Measurements from ENCODE around the gene OR2T3.
"Not testable (repeated sequence)": the region's sequence is repeated elsewhere in the genome, so short reads cannot be mapped to it uniquely, and the experiment has no call there.

OR2T3 gene

DNA sequence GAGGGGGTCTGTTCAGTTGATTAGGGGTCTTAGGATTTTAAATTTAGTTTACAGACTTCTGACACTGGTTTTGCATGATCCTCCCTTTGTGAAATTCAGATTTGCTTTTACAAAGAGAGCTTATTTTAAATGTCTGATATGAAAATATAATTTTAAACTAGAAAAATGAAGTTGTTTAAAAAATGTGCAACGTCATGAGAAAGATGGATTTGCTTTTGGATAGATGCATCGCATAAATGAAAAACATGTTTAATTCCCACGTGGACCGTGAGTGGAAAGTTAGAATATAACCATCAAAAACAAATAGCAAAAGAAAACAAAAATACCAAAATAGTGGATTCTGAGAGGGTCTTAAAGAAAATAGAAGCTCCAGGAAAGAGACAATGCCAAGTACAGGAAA, 2.0 kb upstream of the OR2T3 start:
- no CpG with 5 or more reads among the region's 4 CpGs for WGBS, 2 experiments (ENCODE audit: insufficient coverage in 2 of 2)
- peaks cover 18% of the 10 kb centered on the region for H3K9me3 ChIP-seq (ENCODE audit: control insufficient read depth, low read length)
- no peak overlapping the region for H3K4me3 ChIP-seq (ENCODE audit: extremely low read depth, insufficient read depth, low read length, poor library complexity, severe bottlenecking)
- H3K36me3 ChIP-seq (ENCODE audit: control insufficient read depth, insufficient read depth, low read length): no peaks in the 10 kb centered on the region
- H3K27ac ChIP-seq (ENCODE audit: low read depth, low read length, severe bottlenecking): no peak overlapping the region
- H3K4me1 ChIP-seq (ENCODE audit: control insufficient read depth, insufficient read depth, low read length, poor library complexity, severe bottlenecking): no peaks in the 10 kb centered on the region

DNA sequence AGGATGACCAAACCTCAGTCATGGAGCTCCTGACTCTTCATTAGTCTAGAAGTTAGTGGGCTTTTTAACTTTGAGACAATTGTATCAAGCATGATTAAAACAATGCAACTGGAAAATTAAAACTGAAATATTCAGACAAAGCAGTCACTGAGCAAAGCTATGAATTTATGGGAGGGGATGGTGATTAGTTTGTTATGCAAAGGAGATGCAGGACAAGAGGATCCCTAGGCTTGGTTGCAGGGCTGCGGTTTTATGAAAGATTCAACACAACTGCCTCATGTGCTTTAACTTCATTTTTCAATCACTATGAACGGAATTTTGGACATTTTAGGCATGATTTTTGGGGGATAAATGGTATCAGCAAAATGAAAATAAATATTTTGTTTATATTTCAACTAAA, 1.0 kb upstream of the OR2T3 start:
- not testable (repeated sequence) for H3K36me3 ChIP-seq (ENCODE audit: control insufficient read depth, insufficient read depth, low read length); H3K4me3 ChIP-seq (ENCODE audit: extremely low read depth, insufficient read depth, low read length, poor library complexity, severe bottlenecking); H3K27ac ChIP-seq (ENCODE audit: low read depth, low read length, severe bottlenecking); H3K4me1 ChIP-seq (ENCODE audit: control insufficient read depth, insufficient read depth, low read length, poor library complexity, severe bottlenecking)
- WGBS, 2 experiments (ENCODE audit: insufficient coverage in 2 of 2): no CpG with 5 or more reads among the region's 2 CpGs
- H3K9me3 ChIP-seq (ENCODE audit: control insufficient read depth, low read length): peaks cover 17% of the 10 kb centered on the region

DNA sequence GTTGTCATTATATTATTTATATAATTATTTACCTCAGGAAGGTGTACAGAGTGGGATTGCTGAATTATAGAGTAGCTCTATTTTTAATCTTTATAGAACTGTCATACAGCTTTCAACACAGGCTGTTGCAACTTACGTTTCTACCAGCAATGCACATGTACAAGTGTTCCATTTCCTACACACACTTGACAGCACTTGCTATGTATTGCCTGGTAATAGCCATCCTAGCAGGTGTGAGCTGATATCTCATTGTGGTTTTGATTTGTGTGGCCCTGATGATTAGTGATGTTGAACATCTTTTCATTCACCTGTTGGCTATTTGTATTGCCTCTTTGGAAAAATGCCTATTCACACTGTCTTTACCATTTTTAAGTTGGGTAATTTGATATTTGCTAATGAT, 2.5 kb downstream of the OR2T3 start:
- not testable (repeated sequence) for H3K36me3 ChIP-seq (ENCODE audit: control insufficient read depth, insufficient read depth, low read length)
- WGBS, 2 experiments (ENCODE audit: insufficient coverage in 2 of 2): no CpG with 5 or more reads among the region's 1 CpG

DNA sequence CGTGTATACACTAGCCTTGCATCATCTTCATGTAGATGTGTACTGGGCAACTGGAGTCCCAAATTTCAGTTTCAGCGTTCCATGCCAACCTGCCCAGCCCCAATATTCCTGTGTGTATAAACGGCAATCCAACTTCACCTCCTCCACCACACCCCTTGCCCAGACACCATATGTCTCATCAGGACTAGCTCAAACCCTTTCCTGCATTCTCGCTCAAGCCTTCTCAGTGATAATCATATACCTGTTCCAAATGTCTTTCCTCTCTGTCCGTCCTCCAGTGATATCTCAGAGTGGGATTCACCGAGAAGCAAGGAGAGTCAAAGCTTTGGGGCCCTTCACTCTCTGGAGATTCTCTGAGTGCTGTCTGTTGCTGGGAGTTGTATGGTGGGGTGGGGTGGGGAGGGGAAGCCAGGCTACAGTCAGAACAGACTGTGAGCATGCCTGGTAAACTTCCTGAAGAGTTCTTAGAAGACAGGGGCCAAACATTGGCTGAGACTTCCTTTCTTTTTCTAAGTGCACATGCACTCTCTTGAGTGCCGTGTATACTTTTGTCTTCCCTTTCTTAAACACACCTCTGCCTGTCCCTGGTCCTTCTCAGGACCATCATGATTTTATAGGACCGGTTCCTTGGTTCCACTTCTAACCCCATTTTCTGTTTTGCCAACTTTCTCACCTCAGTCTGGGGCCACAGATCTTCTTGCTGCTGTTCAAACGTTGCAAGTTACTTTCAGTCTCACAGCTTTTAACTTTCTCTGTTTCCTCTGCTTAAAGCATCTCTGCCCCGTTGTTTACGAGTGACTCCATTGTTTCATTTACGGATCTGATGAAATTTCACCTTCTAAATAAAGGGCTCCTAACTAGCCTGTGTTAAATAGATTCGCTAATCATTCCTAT, 8.8 kb downstream of the OR2T3 start:
- WGBS, 2 experiments (ENCODE audit: insufficient coverage in 2 of 2): 53 to 55% methylated on average over 8 to 10 of the region's 13 CpGs
- not testable (repeated sequence) for H3K36me3 ChIP-seq (ENCODE audit: control insufficient read depth, insufficient read depth, low read length); H3K4me3 ChIP-seq (ENCODE audit: extremely low read depth, insufficient read depth, low read length, poor library complexity, severe bottlenecking); H3K9me3 ChIP-seq (ENCODE audit: control insufficient read depth, low read length); H3K4me1 ChIP-seq (ENCODE audit: control insufficient read depth, insufficient read depth, low read length, poor library complexity, severe bottlenecking); H3K27ac ChIP-seq (ENCODE audit: low read depth, low read length, severe bottlenecking)

More for the DNA sequence above, 2.5 kb downstream of the OR2T3 start:
- not testable (repeated sequence) for H3K4me3 ChIP-seq (ENCODE audit: extremely low read depth, insufficient read depth, low read length, poor library complexity, severe bottlenecking); H3K9me3 ChIP-seq (ENCODE audit: control insufficient read depth, low read length); H3K27ac ChIP-seq (ENCODE audit: low read depth, low read length, severe bottlenecking); H3K4me1 ChIP-seq (ENCODE audit: control insufficient read depth, insufficient read depth, low read length, poor library complexity, severe bottlenecking)

DNA sequence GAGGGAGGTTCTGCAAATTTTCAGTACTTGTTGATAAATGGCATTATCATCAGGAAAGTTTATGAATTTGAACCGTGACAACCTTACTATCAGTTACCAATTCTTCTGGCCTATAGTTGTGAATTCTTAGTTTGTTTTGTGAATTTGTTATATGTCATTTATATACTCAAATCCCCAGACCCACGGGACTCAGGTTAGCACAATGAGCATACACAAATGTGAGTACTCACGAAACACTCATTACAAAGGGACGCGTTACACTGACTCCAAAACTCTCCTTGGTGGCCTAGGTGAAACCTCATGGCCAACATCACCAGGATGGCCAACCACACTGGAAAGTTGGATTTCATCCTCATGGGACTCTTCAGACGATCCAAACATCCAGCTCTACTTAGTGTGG, 15.1 kb downstream of the OR2T3 start, which contains the start of gene OR2T5:
TSS of gene OR2T5 (plus strand) at position 301 of the 400 bp plus-strand sequence. CDS start at position 301, 0 bp downstream.
- not testable (repeated sequence) for H3K27ac ChIP-seq (ENCODE audit: low read depth, low read length, severe bottlenecking); H3K4me1 ChIP-seq (ENCODE audit: control insufficient read depth, insufficient read depth, low read length, poor library complexity, severe bottlenecking); H3K4me3 ChIP-seq (ENCODE audit: extremely low read depth, insufficient read depth, low read length, poor library complexity, severe bottlenecking); H3K36me3 ChIP-seq (ENCODE audit: control insufficient read depth, insufficient read depth, low read length); H3K9me3 ChIP-seq (ENCODE audit: control insufficient read depth, low read length)
- WGBS, 2 experiments (ENCODE audit: insufficient coverage in 2 of 2): no CpG with 5 or more reads among the region's 6 CpGs

DNA sequence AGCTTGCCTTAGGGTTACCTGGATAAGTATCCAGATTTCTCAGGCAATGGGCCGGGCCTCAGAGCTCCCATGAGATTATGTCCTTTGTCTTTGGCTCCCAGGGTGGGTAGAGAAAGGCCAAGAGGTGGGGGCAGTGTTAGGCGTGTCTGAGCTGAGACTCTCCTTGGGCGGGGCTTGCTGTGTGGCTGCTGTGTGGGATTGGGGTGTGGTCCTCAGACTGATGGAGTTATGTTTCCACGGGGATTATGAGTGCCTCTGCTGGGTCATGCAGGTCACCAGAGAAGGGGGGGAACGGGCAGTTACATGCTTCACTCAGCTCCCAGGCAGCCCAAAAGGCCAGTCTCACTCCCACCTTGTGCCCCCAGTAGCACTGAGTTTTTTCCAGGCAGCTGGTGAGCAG, 23.5 kb downstream of the OR2T3 start:
- H3K4me3 ChIP-seq (ENCODE audit: extremely low read depth, insufficient read depth, low read length, poor library complexity, severe bottlenecking); H3K4me1 ChIP-seq (ENCODE audit: control insufficient read depth, insufficient read depth, low read length, poor library complexity, severe bottlenecking); H3K36me3 ChIP-seq (ENCODE audit: control insufficient read depth, insufficient read depth, low read length); H3K9me3 ChIP-seq (ENCODE audit: control insufficient read depth, low read length); H3K27ac ChIP-seq (ENCODE audit: low read depth, low read length, severe bottlenecking): not testable (repeated sequence)
- WGBS, 2 experiments (ENCODE audit: insufficient coverage in 2 of 2): no CpG with 5 or more reads among the region's 5 CpGs

DNA sequence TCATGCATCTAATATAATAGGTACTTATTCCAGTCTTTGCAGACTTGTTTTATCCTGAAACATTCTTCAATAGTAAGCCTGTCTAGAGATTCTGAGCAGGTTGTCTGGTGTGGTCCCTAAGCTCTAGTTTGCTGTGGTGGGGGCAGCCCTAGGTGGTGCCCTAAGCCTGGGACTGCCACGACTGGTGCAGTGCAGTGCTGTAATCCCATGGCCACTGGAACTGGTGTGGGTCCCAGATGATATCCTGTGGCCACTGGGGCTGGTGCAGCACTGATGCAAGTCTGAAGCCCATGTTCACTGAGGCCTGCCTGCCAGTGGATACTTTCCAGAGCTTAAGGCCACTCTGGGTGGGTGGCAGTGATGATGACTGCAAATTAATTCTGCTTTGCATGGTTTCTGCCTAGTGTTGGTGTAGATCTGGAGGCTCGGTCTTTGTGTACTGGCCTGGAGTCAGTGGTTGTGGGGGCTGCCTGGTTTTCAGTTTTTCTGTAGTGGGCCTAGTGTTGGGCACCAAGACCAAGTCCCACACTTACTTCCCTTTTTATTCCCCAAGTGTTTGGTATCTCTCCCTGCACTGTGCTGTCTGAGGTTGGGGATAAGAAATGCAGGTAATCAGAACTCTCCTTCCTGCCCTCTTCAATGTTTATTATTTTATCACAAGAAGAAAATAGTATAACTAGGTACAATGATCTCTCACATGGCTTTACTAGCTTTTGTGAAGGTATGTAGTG, 27.3 kb downstream of the OR2T3 start:
- H3K36me3 ChIP-seq (ENCODE audit: control insufficient read depth, insufficient read depth, low read length); H3K4me3 ChIP-seq (ENCODE audit: extremely low read depth, insufficient read depth, low read length, poor library complexity, severe bottlenecking); H3K9me3 ChIP-seq (ENCODE audit: control insufficient read depth, low read length); H3K27ac ChIP-seq (ENCODE audit: low read depth, low read length, severe bottlenecking); H3K4me1 ChIP-seq (ENCODE audit: control insufficient read depth, insufficient read depth, low read length, poor library complexity, severe bottlenecking): not testable (repeated sequence)
- WGBS, 2 experiments (ENCODE audit: insufficient coverage in 2 of 2): no CpG with 5 or more reads among the region's 2 CpGs

DNA sequence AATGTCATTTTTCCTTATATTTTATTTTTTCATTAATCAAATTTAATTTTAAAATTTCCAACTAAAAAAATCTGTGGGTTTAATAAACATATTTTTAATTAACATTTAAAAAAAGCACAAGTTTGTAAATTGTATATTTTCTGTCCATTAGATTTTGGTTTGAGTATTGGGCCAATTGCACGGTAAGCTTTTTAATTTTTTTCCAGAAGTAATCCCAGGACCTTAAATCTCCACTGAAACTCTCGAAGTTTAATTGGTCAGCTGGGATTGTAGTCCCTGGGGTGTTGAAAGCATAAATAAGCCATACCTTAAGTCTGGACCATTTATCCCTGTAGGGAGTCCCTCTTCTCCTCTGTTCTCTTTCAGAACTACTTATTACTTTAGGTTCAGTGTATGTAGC, 34.6 kb downstream of the OR2T3 start, which contains the start of gene OR2G6:
TSS of gene OR2G6 (plus strand) at position 301 of the 400 bp plus-strand sequence. CDS start 13,574 bp downstream, outside the sequence.
- not testable (repeated sequence) for H3K4me3 ChIP-seq (ENCODE audit: extremely low read depth, insufficient read depth, low read length, poor library complexity, severe bottlenecking); H3K9me3 ChIP-seq (ENCODE audit: control insufficient read depth, low read length); H3K27ac ChIP-seq (ENCODE audit: low read depth, low read length, severe bottlenecking); H3K36me3 ChIP-seq (ENCODE audit: control insufficient read depth, insufficient read depth, low read length); H3K4me1 ChIP-seq (ENCODE audit: control insufficient read depth, insufficient read depth, low read length, poor library complexity, severe bottlenecking)
- WGBS, 2 experiments (ENCODE audit: insufficient coverage in 2 of 2): no CpG with 5 or more reads among the region's 2 CpGs

DNA sequence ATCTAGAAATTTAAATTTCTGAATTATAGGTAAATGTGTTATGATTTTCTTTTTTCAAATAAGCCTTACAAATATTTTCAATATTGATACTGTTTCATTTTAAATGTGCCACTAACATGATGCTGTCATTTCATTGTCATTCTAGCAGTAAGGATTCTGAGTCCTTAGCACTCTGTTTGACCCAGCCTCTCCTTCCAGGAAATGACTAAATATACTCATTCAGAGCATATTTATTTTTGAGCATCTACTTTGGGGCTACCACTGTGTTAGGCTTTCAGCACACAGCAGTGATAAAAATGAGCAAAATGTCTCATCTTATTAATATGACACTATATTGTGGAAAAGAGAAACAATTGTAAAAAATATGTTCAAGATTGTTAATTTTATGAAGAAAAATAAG, 37.1 kb downstream of the OR2T3 start:
- not testable (repeated sequence) for H3K4me3 ChIP-seq (ENCODE audit: extremely low read depth, insufficient read depth, low read length, poor library complexity, severe bottlenecking); H3K9me3 ChIP-seq (ENCODE audit: control insufficient read depth, low read length); H3K36me3 ChIP-seq (ENCODE audit: control insufficient read depth, insufficient read depth, low read length); H3K27ac ChIP-seq (ENCODE audit: low read depth, low read length, severe bottlenecking); H3K4me1 ChIP-seq (ENCODE audit: control insufficient read depth, insufficient read depth, low read length, poor library complexity, severe bottlenecking)

DNA sequence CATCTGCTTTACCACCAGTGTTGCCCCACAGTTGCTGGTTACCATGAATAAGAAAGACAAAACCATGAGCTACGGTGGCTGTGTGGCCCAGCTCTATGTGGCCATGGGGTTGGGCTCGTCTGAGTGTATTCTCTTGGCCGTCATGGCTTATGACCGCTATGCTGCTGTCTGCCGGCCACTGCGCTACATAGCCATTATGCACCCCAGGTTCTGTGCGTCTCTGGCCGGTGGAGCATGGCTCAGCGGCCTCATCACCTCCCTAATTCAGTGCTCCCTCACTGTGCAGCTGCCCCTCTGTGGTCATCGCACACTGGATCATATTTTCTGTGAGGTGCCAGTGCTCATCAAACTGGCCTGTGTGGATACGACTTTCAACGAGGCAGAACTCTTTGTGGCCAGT, 48.7 kb downstream of the OR2T3 start:
- Histone ChIP-seq H3K27ac (ENCODE audit: low read depth, low read length, severe bottlenecking) (no peak overlapping the region), H3K4me3 (ENCODE audit: extremely low read depth, insufficient read depth, low read length, poor library complexity, severe bottlenecking) (no peak overlapping the region), H3K9me3 (ENCODE audit: control insufficient read depth, low read length) (peaks cover 31% of the 10 kb centered on the region), H3K4me1 (ENCODE audit: control insufficient read depth, insufficient read depth, low read length, poor library complexity, severe bottlenecking) (no peaks in the 10 kb centered on the region), H3K36me3 (ENCODE audit: control insufficient read depth, insufficient read depth, low read length) (no peaks in the 10 kb centered on the region)
- 70 to 80% methylated on average over 10 to 12 of the region's 12 CpGs for WGBS, 2 experiments (ENCODE audit: insufficient coverage in 2 of 2)

All from mesodermal cell (in vitro differentiated cells).